Breast epithelium (tissue), 4 donors: ENCODE measurements around the gene LDLRAD3. TPM values are rescaled to one million over a fixed set of nuclear protein-coding genes. Genes with fewer than 3 reads are reported as not detected.

Source experiments
- DNase-seq, 2 donors: peaks; one replicate each; pipeline ENCODE4 v3.0.0-alpha.2; 2019; ENCODE audit warnings: low spot score in 2 of 2
- H3K27ac ChIP-seq, 2 donors: fragments of 200-600 bp; sonication (generic) in 1 of 2; one replicate each; pipeline ENCODE4 v1.5.1; 2016 to 2019; ENCODE audit warnings: mild to moderate bottlenecking in 1 of 2
- H3K27me3 ChIP-seq, 2 donors: fragments of 200-600 bp; sonication (generic) in 1 of 2; one replicate each; pipeline versions ENCODE4 v1.5.1 to v1.6.0; 2017 to 2019; ENCODE audit warnings: control low read depth in 1 of 2, mild to moderate bottlenecking in 1 of 2
- H3K36me3 ChIP-seq: fragments of 200-600 bp; one replicate; pipeline ENCODE4 v1.5.1; 2019
- H3K4me1 ChIP-seq, 2 donors: fragments of 200-600 bp; sonication (generic); one replicate each; pipeline ENCODE4 v1.5.1; 2016 to 2019; ENCODE audit warnings: control low read depth in 1 of 2
- H3K4me3 ChIP-seq, 3 donors: fragments of 200-600 bp; sonication (generic); 1 replicate in 2 of 3; 2 replicates in 1 of 3; pipeline ENCODE4 v1.5.1; 2016 to 2019; ENCODE audit warnings: mild to moderate bottlenecking in 3 of 3, moderate library complexity in 2 of 3
- H3K9me3 ChIP-seq, 2 donors: fragments of 200-600 bp; sonication (generic) in 1 of 2; one replicate each; pipeline ENCODE4 v1.5.1; 2016 to 2019; ENCODE audit warnings: control low read depth in 1 of 2
- POLR2A ChIP-seq: fragments of 450-650 bp; IDR thresholded peaks from one replicate; pipeline ENCODE4 v1.6.1; 2016; ENCODE audit warnings: antibody characterized with exemption, mild to moderate bottlenecking, moderate library complexity
- POLR2AphosphoS5 ChIP-seq, 3 donors: sonication (generic); formaldehyde crosslinking; IDR thresholded peaks; one replicate each; pipeline ENCODE4 v1.6.1; 2017; ENCODE audit warnings: antibody characterized with exemption in 3 of 3
- intact Hi-C: fragments of 100-400 bp; cut with DNase I; formaldehyde crosslinking; loops from one replicate; pipeline ENCODE4 v1.15.1; 2023; ENCODE audit warnings: low total_unique reads
- total RNA-seq, 3 donors: library from RNA; depleted of rRNA; stranded (reverse); fragments of >200 nt; gene quantifications; one replicate each; pipeline ENCODE4 v1.1.0, GENCODE V29; 2016
- TF ChIP-seq, protein P1 (sequence below), 3 donors: fragments of 450-650 bp; IDR thresholded peaks; one replicate each; pipeline ENCODE4 v1.5.1; 2016 to 2017; ENCODE audit warnings: antibody characterized with exemption in 3 of 3, mild to moderate bottlenecking in 3 of 3, moderate library complexity in 3 of 3

Gene LDLRAD3
- total RNA-seq, 3 donors from 2014 or later: 20.3 to 45.4 (median 40.6) TPM

DNA sequence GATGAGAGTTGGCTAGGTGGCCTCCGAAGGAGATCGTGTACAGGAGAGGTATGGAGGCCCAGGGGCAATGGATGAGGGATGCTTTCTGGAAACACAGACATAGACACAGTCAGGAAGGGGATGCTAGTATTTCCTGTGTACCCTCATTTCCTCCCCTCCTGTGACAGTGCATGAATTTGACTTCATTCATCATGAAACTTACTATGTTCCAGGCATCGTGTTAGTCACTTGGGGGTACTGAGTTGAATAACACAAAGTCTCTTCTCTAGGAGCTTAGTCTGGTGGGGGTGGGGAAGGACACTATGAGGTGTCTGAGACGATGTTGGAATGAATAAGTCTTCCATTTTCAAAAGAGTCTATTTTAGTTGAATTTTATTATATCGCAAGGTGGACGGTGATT lies 32.6 kb downstream of the LDLRAD3 start:
- H3K4me1 ChIP-seq: peaks cover 0 to 3% of the 10 kb centered on the region in 2 donors
- no peak overlapping the region for H3K4me3 ChIP-seq
- intact Hi-C loops: no loop called here
- no peaks in the 10 kb centered on the region for H3K36me3 ChIP-seq
- TF ChIP-seq POLR2AphosphoS5 (IDR thresholded peaks at IDR 0.05) (no peak), POLR2A (no peak)
- TF ChIP-seq, protein P1, sequence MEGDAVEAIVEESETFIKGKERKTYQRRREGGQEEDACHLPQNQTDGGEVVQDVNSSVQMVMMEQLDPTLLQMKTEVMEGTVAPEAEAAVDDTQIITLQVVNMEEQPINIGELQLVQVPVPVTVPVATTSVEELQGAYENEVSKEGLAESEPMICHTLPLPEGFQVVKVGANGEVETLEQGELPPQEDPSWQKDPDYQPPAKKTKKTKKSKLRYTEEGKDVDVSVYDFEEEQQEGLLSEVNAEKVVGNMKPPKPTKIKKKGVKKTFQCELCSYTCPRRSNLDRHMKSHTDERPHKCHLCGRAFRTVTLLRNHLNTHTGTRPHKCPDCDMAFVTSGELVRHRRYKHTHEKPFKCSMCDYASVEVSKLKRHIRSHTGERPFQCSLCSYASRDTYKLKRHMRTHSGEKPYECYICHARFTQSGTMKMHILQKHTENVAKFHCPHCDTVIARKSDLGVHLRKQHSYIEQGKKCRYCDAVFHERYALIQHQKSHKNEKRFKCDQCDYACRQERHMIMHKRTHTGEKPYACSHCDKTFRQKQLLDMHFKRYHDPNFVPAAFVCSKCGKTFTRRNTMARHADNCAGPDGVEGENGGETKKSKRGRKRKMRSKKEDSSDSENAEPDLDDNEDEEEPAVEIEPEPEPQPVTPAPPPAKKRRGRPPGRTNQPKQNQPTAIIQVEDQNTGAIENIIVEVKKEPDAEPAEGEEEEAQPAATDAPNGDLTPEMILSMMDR (IDR thresholded peaks at IDR 0.05): no peak
- H3K27ac ChIP-seq: no peak overlapping the region
- DNase-seq: no peak
- no peaks in the 10 kb centered on the region for H3K9me3 ChIP-seq
- H3K27me3 ChIP-seq: no peaks in the 10 kb centered on the region

DNA sequence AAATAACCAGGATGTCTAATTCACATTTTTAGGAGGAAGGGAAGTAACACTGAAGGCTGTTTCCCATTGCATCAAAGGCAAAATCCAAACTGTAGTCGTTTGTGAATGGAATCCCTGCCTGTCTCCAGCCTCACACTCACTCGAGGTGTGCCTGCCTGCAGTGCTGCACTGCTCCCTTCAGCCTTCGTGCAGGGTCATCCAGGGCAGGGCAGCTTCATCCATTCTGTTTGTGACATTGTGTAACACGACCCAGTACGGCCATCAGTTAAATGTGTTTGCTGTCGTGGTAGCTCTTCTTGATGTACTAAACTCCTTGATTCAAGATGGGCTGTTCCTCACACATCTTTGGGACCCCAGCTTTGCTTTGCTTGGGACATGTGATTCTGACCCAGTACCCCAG lies 34.3 kb downstream of the LDLRAD3 start:
- Histone ChIP-seq H3K27me3 (no peaks in the 10 kb centered on the region), H3K27ac (no peak overlapping the region), H3K36me3 (no peaks in the 10 kb centered on the region), H3K4me1 (peaks cover 0 to 13% of the 10 kb centered on the region in 2 donors), H3K9me3 (no peaks in the 10 kb centered on the region), H3K4me3 (no peak overlapping the region)
- intact Hi-C loops: no loop called here
- TF ChIP-seq, protein P1 (IDR thresholded peaks at IDR 0.05): no peak
- TF ChIP-seq POLR2A: no peak
- no peak for TF ChIP-seq POLR2AphosphoS5 (IDR thresholded peaks at IDR 0.05)
- no peak for DNase-seq

DNA sequence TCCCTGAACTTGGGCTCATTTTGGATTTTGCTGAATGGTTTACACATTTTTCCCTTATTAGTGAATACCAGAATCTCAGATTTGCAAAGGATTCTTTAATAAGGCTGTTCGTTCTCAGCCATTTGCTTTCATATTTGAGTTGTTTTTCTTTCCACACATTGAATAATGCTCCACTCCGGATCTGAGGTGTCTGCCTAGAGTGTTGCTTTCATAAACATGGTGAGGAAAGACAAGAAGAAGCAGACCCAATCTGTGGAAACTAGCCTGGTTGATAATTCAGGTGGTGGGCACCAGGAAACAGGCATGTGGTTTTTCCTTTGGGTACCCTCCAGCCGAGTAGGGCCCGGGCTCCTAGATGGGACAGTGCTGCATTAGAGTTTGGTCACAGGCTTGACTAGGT lies 35.0 kb downstream of the LDLRAD3 start:
- TF ChIP-seq, protein P1 (IDR thresholded peaks at IDR 0.05): no peak
- TF ChIP-seq POLR2A: no peak
- Histone ChIP-seq H3K27ac (no peak overlapping the region), H3K36me3 (no peaks in the 10 kb centered on the region), H3K4me3 (no peak overlapping the region), H3K4me1 (peaks cover 0 to 13% of the 10 kb centered on the region in 2 donors), H3K27me3 (no peaks in the 10 kb centered on the region), H3K9me3 (no peaks in the 10 kb centered on the region)
- intact Hi-C loops: no loop called here
- DNase-seq: no peak

DNA sequence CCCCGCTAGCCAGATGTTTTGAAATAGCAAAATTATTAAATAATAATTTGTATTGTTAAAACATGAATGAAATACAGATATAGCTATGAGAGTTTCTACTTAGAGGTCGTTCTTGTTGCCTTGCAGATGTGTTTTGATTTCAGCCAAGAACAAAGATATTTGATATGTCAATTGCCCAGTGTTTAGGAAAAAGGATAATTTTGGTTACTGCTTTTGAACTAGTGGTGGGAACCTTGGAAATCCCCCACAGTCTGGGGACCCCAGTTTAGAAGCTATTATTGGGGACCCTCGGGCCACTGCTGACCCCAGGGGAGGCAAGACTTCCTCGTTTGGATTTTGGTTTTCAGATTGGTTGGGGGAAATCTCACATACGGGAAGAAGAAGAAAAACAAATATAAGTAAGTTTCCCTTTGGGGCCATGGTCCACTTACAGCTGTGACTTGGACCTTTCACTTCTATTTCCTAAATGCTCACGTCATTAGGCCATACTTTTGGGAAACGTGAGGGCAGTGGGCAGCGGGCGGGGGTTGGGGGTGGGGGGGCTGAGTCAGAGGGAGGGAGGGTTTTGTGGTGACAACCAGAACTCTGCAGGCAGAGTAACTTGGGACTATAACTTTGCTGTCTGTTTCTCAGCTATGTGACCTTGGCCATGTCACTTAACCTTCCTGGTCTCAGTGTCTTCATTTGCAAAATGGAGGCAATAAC lies 37.0 kb downstream of the LDLRAD3 start:
- Histone ChIP-seq H3K36me3 (no peaks in the 10 kb centered on the region), H3K27ac (peak overlapping the region; percentile 10 to 56), H3K27me3 (no peaks in the 10 kb centered on the region), H3K4me3 (no peak overlapping the region), H3K9me3 (no peaks in the 10 kb centered on the region), H3K4me1 (peaks cover 0 to 13% of the 10 kb centered on the region in 2 donors)
- DNase-seq: no peak
- no peak for TF ChIP-seq POLR2A
- TF ChIP-seq, protein P1 (IDR thresholded peaks at IDR 0.05): no peak
- no peak for TF ChIP-seq POLR2AphosphoS5 (IDR thresholded peaks at IDR 0.05)
- intact Hi-C loops: no loop called here

DNA sequence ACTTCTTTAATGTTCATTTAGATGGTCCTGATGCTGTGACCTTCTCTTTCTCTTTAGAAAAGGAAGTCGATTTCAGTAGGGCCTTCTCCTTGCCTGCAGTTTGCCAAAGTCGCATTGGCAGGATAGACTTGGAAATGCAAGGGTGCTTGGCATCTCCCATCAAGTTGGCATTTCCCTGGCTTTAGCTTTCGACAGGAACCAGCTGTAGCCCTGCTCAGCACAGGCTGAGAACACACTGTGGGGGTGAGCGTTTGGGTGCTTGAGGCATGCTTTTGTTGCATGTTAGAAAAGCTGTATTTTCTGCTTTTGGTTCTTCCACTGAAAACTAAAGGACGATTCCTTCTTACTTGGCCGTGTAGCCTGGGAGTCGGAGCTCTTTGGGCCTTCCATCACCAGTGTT lies 37.7 kb downstream of the LDLRAD3 start:
- intact Hi-C loops: no loop called here
- TF ChIP-seq POLR2AphosphoS5 (IDR thresholded peaks at IDR 0.05): no peak
- TF ChIP-seq, protein P1 (IDR thresholded peaks at IDR 0.05): no peak
- no peak for TF ChIP-seq POLR2A
- H3K9me3 ChIP-seq: no peaks in the 10 kb centered on the region
- no peak overlapping the region for H3K4me3 ChIP-seq
- no peak for DNase-seq
- no peaks in the 10 kb centered on the region for H3K27me3 ChIP-seq
- peaks cover 0 to 13% of the 10 kb centered on the region in 2 donors for H3K4me1 ChIP-seq
- H3K36me3 ChIP-seq: no peaks in the 10 kb centered on the region
- H3K27ac ChIP-seq: peak overlapping the region in 1 of 2 donors; percentile 56
